ENCODE data around the gene BAG1. TPM values are rescaled to one million over a fixed set of nuclear protein-coding genes. Genes with fewer than 3 reads are reported as not detected.

Gene BAG1
- total and polyA plus RNA-seq, 2 donors from 2014 or later: 134 to 268 TPM

DNA sequence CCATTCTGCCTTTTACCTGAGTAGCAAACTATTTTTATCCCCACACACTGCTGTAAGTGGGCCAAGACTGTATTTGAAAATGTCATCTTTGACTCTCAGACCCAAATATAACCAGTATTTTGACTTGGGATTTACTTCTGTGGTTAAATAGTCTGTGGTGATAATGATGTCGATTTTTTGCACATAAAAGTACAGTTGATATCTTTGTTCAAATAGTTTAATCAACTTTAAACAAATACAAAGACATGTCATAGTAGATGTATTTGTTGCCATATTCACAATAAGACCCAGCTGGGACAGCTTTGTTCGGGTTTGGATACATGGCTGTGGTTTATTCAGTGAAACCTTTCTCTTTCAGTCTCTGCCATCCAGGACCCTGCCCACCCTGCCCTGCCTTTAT, 46.2 kb upstream of the BAG1 start:
- TF ChIP-seq, protein P1, sequence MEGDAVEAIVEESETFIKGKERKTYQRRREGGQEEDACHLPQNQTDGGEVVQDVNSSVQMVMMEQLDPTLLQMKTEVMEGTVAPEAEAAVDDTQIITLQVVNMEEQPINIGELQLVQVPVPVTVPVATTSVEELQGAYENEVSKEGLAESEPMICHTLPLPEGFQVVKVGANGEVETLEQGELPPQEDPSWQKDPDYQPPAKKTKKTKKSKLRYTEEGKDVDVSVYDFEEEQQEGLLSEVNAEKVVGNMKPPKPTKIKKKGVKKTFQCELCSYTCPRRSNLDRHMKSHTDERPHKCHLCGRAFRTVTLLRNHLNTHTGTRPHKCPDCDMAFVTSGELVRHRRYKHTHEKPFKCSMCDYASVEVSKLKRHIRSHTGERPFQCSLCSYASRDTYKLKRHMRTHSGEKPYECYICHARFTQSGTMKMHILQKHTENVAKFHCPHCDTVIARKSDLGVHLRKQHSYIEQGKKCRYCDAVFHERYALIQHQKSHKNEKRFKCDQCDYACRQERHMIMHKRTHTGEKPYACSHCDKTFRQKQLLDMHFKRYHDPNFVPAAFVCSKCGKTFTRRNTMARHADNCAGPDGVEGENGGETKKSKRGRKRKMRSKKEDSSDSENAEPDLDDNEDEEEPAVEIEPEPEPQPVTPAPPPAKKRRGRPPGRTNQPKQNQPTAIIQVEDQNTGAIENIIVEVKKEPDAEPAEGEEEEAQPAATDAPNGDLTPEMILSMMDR (IDR thresholded peaks at IDR 0.05; ENCODE audit: borderline replicate concordance, extremely low read depth, insufficient read depth): no peak
- H3K4me3 ChIP-seq (ENCODE audit: low read length in 3 of 3): no peak overlapping the region
- no peaks in the 10 kb centered on the region for H3K4me1 ChIP-seq (ENCODE audit: control insufficient read depth in 2 of 3, insufficient read depth in 2 of 3, low read depth in 1 of 3, low read length in 3 of 3)
- no peak overlapping the region for H3K9ac ChIP-seq (ENCODE audit: low read length in 3 of 3)
- DNase-seq (no peak), FAIRE-seq (no peak)
- no peaks in the 10 kb centered on the region for H3K9me3 ChIP-seq (ENCODE audit: control insufficient read depth in 2 of 3, insufficient read depth in 1 of 3, low read length in 3 of 3)
- H3K36me3 ChIP-seq (ENCODE audit: control insufficient read depth in 2 of 3, insufficient read depth in 3 of 3, low read length in 3 of 3): peaks cover 17 to 74% (median 44%) of the 10 kb centered on the region in 3 donors
- intact Hi-C loops (cut with DNase I): no loop called here
- H3K27ac ChIP-seq (ENCODE audit: low read depth in 2 of 2, low read length in 2 of 2): no peak overlapping the region
- no peaks in the 10 kb centered on the region for H3K27me3 ChIP-seq (ENCODE audit: control insufficient read depth, insufficient read depth, low read length)

DNA sequence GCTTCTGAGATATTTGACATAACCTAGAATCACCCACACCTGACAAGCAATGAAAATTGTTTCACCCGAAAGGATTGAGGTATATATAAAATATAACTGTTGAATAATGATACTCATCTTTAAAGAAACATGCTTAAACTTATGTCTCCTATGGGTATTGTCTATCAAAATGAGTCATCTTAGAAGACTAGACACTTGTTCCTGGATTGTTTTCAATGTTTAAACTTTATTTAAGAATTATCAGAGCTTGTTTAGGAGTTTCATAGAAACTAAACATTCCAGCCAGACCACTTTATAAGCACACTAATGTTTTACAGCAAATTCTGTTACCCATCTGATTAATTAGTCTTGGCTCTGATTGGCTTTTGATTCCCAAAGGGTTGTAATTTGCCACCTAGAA, 45.4 kb upstream of the BAG1 start:
- H3K9ac ChIP-seq (ENCODE audit: low read length in 3 of 3): no peak overlapping the region
- TF ChIP-seq, protein P1 (IDR thresholded peaks at IDR 0.05; ENCODE audit: borderline replicate concordance, extremely low read depth, insufficient read depth): no peak
- FAIRE-seq (no peak), DNase-seq (no peak)
- no peaks in the 10 kb centered on the region for H3K9me3 ChIP-seq (ENCODE audit: control insufficient read depth in 2 of 3, insufficient read depth in 1 of 3, low read length in 3 of 3)
- intact Hi-C loops (cut with DNase I): no loop called here
- H3K27me3 ChIP-seq (ENCODE audit: control insufficient read depth, insufficient read depth, low read length): no peaks in the 10 kb centered on the region
- H3K36me3 ChIP-seq (ENCODE audit: control insufficient read depth in 2 of 3, insufficient read depth in 3 of 3, low read length in 3 of 3): peaks cover 17 to 77% (median 49%) of the 10 kb centered on the region in 3 donors
- no peaks in the 10 kb centered on the region for H3K4me1 ChIP-seq (ENCODE audit: control insufficient read depth in 2 of 3, insufficient read depth in 2 of 3, low read depth in 1 of 3, low read length in 3 of 3)
- no peak overlapping the region for H3K27ac ChIP-seq (ENCODE audit: low read depth in 2 of 2, low read length in 2 of 2)
- H3K4me3 ChIP-seq (ENCODE audit: low read length in 3 of 3): no peak overlapping the region

DNA sequence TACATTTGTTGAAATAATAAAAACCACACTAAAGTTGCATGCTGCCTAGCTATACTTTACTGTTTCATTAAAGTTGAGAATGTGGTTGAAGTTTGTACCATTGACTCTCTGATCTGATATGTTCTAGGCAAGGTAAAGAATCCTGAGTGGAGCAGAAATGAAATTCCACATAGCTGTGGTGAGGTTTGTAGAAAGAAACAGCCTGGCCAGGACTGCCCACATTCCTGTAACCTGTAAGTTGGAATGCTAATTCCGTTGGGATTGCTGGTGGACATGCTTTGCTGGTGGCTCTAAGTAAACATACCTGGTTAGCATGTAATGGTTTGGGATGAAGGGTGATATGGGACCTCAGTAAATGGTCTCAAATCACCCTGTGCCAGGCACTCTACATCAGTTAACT, 42.6 kb upstream of the BAG1 start:
- Histone ChIP-seq H3K36me3 (ENCODE audit: control insufficient read depth in 2 of 3, insufficient read depth in 3 of 3, low read length in 3 of 3) (peaks cover 24 to 79% (median 55%) of the 10 kb centered on the region in 3 donors), H3K4me1 (ENCODE audit: control insufficient read depth in 2 of 3, insufficient read depth in 2 of 3, low read depth in 1 of 3, low read length in 3 of 3) (no peaks in the 10 kb centered on the region), H3K9me3 (ENCODE audit: control insufficient read depth in 2 of 3, insufficient read depth in 1 of 3, low read length in 3 of 3) (no peaks in the 10 kb centered on the region), H3K4me3 (ENCODE audit: low read length in 3 of 3) (no peak overlapping the region), H3K27ac (ENCODE audit: low read depth in 2 of 2, low read length in 2 of 2) (no peak overlapping the region), H3K9ac (ENCODE audit: low read length in 3 of 3) (no peak overlapping the region), H3K27me3 (ENCODE audit: control insufficient read depth, insufficient read depth, low read length) (no peaks in the 10 kb centered on the region)
- TF ChIP-seq, protein P1 (IDR thresholded peaks at IDR 0.05; ENCODE audit: borderline replicate concordance, extremely low read depth, insufficient read depth): no peak
- FAIRE-seq: no peak
- intact Hi-C loops (cut with DNase I): no loop called here
- DNase-seq: no peak

DNA sequence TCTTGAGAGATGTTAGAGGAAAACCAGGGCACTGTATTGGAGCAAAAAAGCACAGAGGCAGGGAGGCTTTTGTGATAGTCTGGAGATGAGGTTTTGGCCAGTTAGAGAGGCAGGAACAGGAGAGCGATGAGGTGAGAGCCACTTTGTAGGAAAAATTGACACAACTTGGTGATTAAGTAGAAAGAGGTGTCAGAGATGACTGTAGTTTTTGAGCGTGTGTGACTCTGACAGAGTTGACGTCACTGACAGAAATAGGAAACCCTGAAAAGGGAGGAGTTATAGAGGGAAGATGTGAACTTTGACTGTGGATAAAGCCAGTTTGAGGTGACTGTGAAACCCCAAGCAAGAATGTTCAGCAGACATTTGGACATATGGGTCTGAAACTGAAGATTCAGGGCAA, 41.5 kb upstream of the BAG1 start:
- DNase-seq (no peak), FAIRE-seq (no peak)
- Histone ChIP-seq H3K4me3 (ENCODE audit: low read length in 3 of 3) (no peak overlapping the region), H3K27ac (ENCODE audit: low read depth in 2 of 2, low read length in 2 of 2) (no peak overlapping the region), H3K27me3 (ENCODE audit: control insufficient read depth, insufficient read depth, low read length) (no peaks in the 10 kb centered on the region), H3K4me1 (ENCODE audit: control insufficient read depth in 2 of 3, insufficient read depth in 2 of 3, low read depth in 1 of 3, low read length in 3 of 3) (no peaks in the 10 kb centered on the region), H3K9ac (ENCODE audit: low read length in 3 of 3) (no peak overlapping the region), H3K9me3 (ENCODE audit: control insufficient read depth in 2 of 3, insufficient read depth in 1 of 3, low read length in 3 of 3) (no peaks in the 10 kb centered on the region), H3K36me3 (ENCODE audit: control insufficient read depth in 2 of 3, insufficient read depth in 3 of 3, low read length in 3 of 3) (peaks cover 24 to 74% (median 50%) of the 10 kb centered on the region in 3 donors)
- TF ChIP-seq, protein P1 (IDR thresholded peaks at IDR 0.05; ENCODE audit: borderline replicate concordance, extremely low read depth, insufficient read depth): no peak
- intact Hi-C loops (cut with DNase I): no loop called here

Measured in kidney (tissue), 14 donors.